Caco-2 (cell line): ENCODE data around the gene IFITM5. TPM values are rescaled to one million over a fixed set of nuclear protein-coding genes. Genes with fewer than 3 reads are reported as not detected.

Experiments
- BruUV-seq: library from RNA; stranded (reverse); fragments of 400-500 nt; replicated peaks from 2 replicates; lab custom pipeline; 2021; lab: Mats Ljungman, UMichigan
- CTCF ChIA-PET: fragments of 300-600 bp; sonication (Branson Sonifier 250); formaldehyde crosslinking; loops from one replicate; lab custom pipeline; 2022; ENCODE audit warnings: antibody characterized with exemption; lab: Charles Lee
- POLR2A ChIA-PET: fragments of 300-600 bp; sonication (Branson Sonifier 250); formaldehyde crosslinking; loops from one replicate; lab custom pipeline; 2022; ENCODE audit warnings: antibody characterized with exemption; lab: Charles Lee
- DNase-seq, 2 experiments: peaks; one replicate each; pipeline versions ENCODE4 v3.0.0 to v3.0.0-alpha.2; 2020 to 2022
- H3K27me3 ChIP-seq: replicated peaks from 2 replicates; pipeline ENCODE4 v1.6.0; 2011; ENCODE audit warnings: low read length; ENCODE audit not compliant: control insufficient read depth, insufficient read depth
- H3K36me3 ChIP-seq: 2 replicates; pipeline ENCODE4 v1.5.1; 2011; ENCODE audit warnings: low read length; ENCODE audit not compliant: control insufficient read depth, insufficient read depth
- H3K4me1 ChIP-seq: fragments of 250-450 bp; sonication (Bioruptor Pico); 2 replicates; pipeline ENCODE4 v1.5.1; 2020; ENCODE audit warnings: mild to moderate bottlenecking
- H3K4me3 ChIP-seq: 2 replicates; pipeline ENCODE4 v1.5.1; 2011; ENCODE audit warnings: low read depth, mild to moderate bottlenecking, control low read depth, low read length
- H3K9me3 ChIP-seq: fragments of 250-450 bp; sonication (Bioruptor Pico); 2 replicates; pipeline ENCODE4 v1.5.1; 2020; ENCODE audit warnings: mild to moderate bottlenecking, moderate library complexity
- H3K27ac Mint-ChIP-seq: one replicate; pipeline ENCODE4 v1.8.0; 2022; ENCODE audit warnings: mixed read lengths; ENCODE audit not compliant: unreplicated experiment
- H3K27me3 Mint-ChIP-seq: one replicate; pipeline ENCODE4 v1.8.0; 2022; ENCODE audit warnings: mixed read lengths; ENCODE audit not compliant: insufficient read depth, unreplicated experiment
- H3K36me3 Mint-ChIP-seq: one replicate; pipeline ENCODE4 v1.8.0; 2022; ENCODE audit warnings: mild to moderate bottlenecking, mixed read lengths; ENCODE audit not compliant: insufficient read depth, unreplicated experiment
- H3K4me1 Mint-ChIP-seq: one replicate; pipeline ENCODE4 v1.8.0; 2022; ENCODE audit warnings: low read depth, mixed read lengths; ENCODE audit not compliant: unreplicated experiment
- H3K4me3 Mint-ChIP-seq: one replicate; pipeline ENCODE4 v1.8.0; 2022; ENCODE audit warnings: mild to moderate bottlenecking, moderate library complexity, mixed read lengths; ENCODE audit not compliant: unreplicated experiment
- H3K9me3 Mint-ChIP-seq: one replicate; pipeline ENCODE4 v1.8.0; 2022; ENCODE audit warnings: mixed read lengths; ENCODE audit not compliant: unreplicated experiment
- CTCF ChIP-seq, 2 experiments: fragments of 200-600 bp in 1 of 2; IDR thresholded peaks; 1 replicate in 1 of 2; 2 replicates in 1 of 2; pipeline versions ENCODE4 v1.5.1 to v1.8.0; 2011 to 2022; ENCODE audit warnings: antibody characterized with exemption in 1 of 2, control low read depth in 1 of 2, inconsistent platforms in 1 of 2, low read depth in 1 of 2, low read length in 1 of 2, mild to moderate bottlenecking in 1 of 2, moderate library complexity in 1 of 2; ENCODE audit not compliant: insufficient read depth in 1 of 2, severe bottlenecking in 1 of 2, unreplicated experiment in 1 of 2
- intact Hi-C: fragments of 100-400 bp; cut with micrococcal nuclease; formaldehyde crosslinking; loops from one replicate; pipeline ENCODE4 v1.10.0; 2022; ENCODE audit not compliant: unreplicated experiment
- total RNA-seq: library from RNA; stranded (reverse); gene quantifications from 2 replicates; pipeline ENCODE4 v1.2.3, GENCODE V29; 2022

IFITM5 gene
- total RNA-seq, 1 experiment from 2014 or later, result not detected

DNA sequence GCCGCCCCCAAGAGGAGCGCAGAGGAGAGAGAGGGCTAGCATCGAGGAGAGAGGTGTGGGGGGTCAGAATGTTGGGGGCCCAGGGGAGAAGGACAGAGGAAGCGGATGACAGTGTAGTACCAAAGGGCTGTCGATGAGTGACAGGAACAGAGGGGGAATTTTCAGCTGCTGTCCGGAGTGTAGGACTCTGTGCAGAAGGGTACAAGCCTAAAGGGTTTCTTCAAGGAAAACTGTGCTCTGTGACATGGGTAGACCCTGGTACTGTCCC, 26.5 kb downstream of the IFITM5 start:
- POLR2A ChIA-PET, result no interaction called here

GRCh38 chr11:272195-272930, 27.0 kb downstream of the IFITM5 start:
- H3K4me1 Mint-ChIP-seq, result no peaks in the 10 kb centered on the region
- Histone ChIP-seq H3K36me3 (no peaks in the 10 kb centered on the region), H3K4me3 (no peak overlapping the region), H3K4me1 (peaks cover 5% of the 10 kb centered on the region; the same call in 1 of the 2 replicates), H3K9me3 (no peaks in the 10 kb centered on the region), H3K27me3 (no peaks in the 10 kb centered on the region)
- no peaks in the 10 kb centered on the region for H3K36me3 Mint-ChIP-seq
- CTCF ChIA-PET, result no interaction called here
- H3K4me3 Mint-ChIP-seq, result no peak overlapping the region
- BruUV-seq, result no TSS peak
- no peaks in the 10 kb centered on the region for H3K9me3 Mint-ChIP-seq
- peaks cover 3% of the 10 kb centered on the region for H3K27me3 Mint-ChIP-seq
- POLR2A ChIA-PET, result no interaction called here
- intact Hi-C loops, result no loop called here
- no peak overlapping the region for H3K27ac Mint-ChIP-seq
- no peak for TF ChIP-seq CTCF (IDR thresholded peaks at IDR 0.05; ENCODE audit: insufficient read depth in 1 of 2, low read depth in 1 of 2, low read length in 1 of 2, severe bottlenecking in 1 of 2, unreplicated experiment in 1 of 2)
- no peak for DNase-seq

More for the DNA sequence above, 26.5 kb downstream of the IFITM5 start:
- no peaks in the 10 kb centered on the region for H3K9me3 Mint-ChIP-seq
- intact Hi-C loops, result no loop called here
- no peak overlapping the region for H3K27ac Mint-ChIP-seq
- no peaks in the 10 kb centered on the region for H3K27me3 ChIP-seq
- H3K27me3 Mint-ChIP-seq, result peaks cover 3% of the 10 kb centered on the region
- H3K4me1 ChIP-seq, result peaks cover 5% of the 10 kb centered on the region; the same call in 1 of the 2 replicates
- DNase-seq, result no peak
- H3K4me3 Mint-ChIP-seq, result no peak overlapping the region
- no peaks in the 10 kb centered on the region for H3K4me1 Mint-ChIP-seq
- H3K36me3 Mint-ChIP-seq, result no peaks in the 10 kb centered on the region
- H3K9me3 ChIP-seq, result no peaks in the 10 kb centered on the region
- no peaks in the 10 kb centered on the region for H3K36me3 ChIP-seq
- CTCF ChIA-PET, result interaction anchor here (0.6 kb wide), 1 partner anchor 9 kb away, joined by 3 read pairs; no protein-coding TSS in a partner anchor
- BruUV-seq, result no TSS peak
- H3K4me3 ChIP-seq, result no peak overlapping the region
- TF ChIP-seq CTCF (IDR thresholded peaks at IDR 0.05; ENCODE audit: insufficient read depth in 1 of 2, low read depth in 1 of 2, low read length in 1 of 2, severe bottlenecking in 1 of 2, unreplicated experiment in 1 of 2), result no peak

- H3K27me3 Mint-ChIP-seq, result peaks cover 3% of the 10 kb centered on the region
- no peaks in the 10 kb centered on the region for H3K9me3 Mint-ChIP-seq
- H3K4me3 ChIP-seq, result no peak overlapping the region
- no peak overlapping the region for H3K27ac Mint-ChIP-seq
- ChIA-PET POLR2A (no interaction called here), CTCF (interaction anchor here (0.8 kb wide), 1 partner anchor 21 kb away, joined by 3 read pairs; no protein-coding TSS in a partner anchor)
- H3K36me3 ChIP-seq, result no peaks in the 10 kb centered on the region
- no peak for DNase-seq
- TF ChIP-seq CTCF (IDR thresholded peaks at IDR 0.05; ENCODE audit: insufficient read depth in 1 of 2, low read depth in 1 of 2, low read length in 1 of 2, severe bottlenecking in 1 of 2, unreplicated experiment in 1 of 2), result no peak
- H3K27me3 ChIP-seq, result no peaks in the 10 kb centered on the region
- H3K36me3 Mint-ChIP-seq, result peaks cover 6% of the 10 kb centered on the region
- peaks cover 3% of the 10 kb centered on the region; the same call in 1 of the 2 replicates for H3K9me3 ChIP-seq
- no TSS peak for BruUV-seq
- H3K4me1 Mint-ChIP-seq, result no peaks in the 10 kb centered on the region
- no peak overlapping the region for H3K4me3 Mint-ChIP-seq
- H3K4me1 ChIP-seq, result peaks cover 5% of the 10 kb centered on the region; the same call in 1 of the 2 replicates
- intact Hi-C loops, result no loop called here
These were observed 28.0 kb downstream of the IFITM5 start for GRCh38 chr11:271319-271715.
